Ishikawa (cell line): ENCODE measurements around the gene LY6G6D.

ENCODE experiments used
- CEBPB ChIP-seq: IDR thresholded peaks from 2 replicates; pipeline ENCODE4 v1.6.1; 2012
- CREB1 ChIP-seq: IDR thresholded peaks from 2 replicates; pipeline ENCODE4 v1.6.1; 2012; ENCODE audit warnings: low read depth
- EGR1 ChIP-seq: IDR thresholded peaks from 2 replicates; pipeline ENCODE4 v1.6.1; 2012
- EP300 ChIP-seq: IDR thresholded peaks from 2 replicates; pipeline ENCODE4 v1.6.1; 2012; ENCODE audit warnings: borderline replicate concordance
- FOXM1 ChIP-seq: IDR thresholded peaks from 2 replicates; pipeline ENCODE4 v1.6.1; 2012; ENCODE audit warnings: low read depth, borderline replicate concordance
- MAX ChIP-seq: IDR thresholded peaks from 2 replicates; pipeline ENCODE4 v1.6.1; 2012
- NFIC ChIP-seq: IDR thresholded peaks from 2 replicates; pipeline ENCODE4 v1.6.1; 2012
- RAD21 ChIP-seq: IDR thresholded peaks from 2 replicates; pipeline ENCODE4 v1.6.1; 2012; ENCODE audit warnings: low read depth
- REST ChIP-seq: IDR thresholded peaks from 2 replicates; pipeline ENCODE4 v1.6.1; 2012; ENCODE audit warnings: low read depth, mild to moderate bottlenecking
- TAF1 ChIP-seq: IDR thresholded peaks from 2 replicates; pipeline ENCODE4 v1.6.1; 2012; ENCODE audit warnings: low read depth, mild to moderate bottlenecking
- TCF12 ChIP-seq: IDR thresholded peaks from 2 replicates; pipeline ENCODE4 v1.6.1; 2012; ENCODE audit warnings: low read depth
- TEAD4 ChIP-seq: IDR thresholded peaks from 2 replicates; pipeline ENCODE4 v1.6.1; 2012
- USF1 ChIP-seq: IDR thresholded peaks from 2 replicates; pipeline ENCODE4 v1.6.1; 2012
- YY1 ChIP-seq: IDR thresholded peaks from 2 replicates; pipeline ENCODE4 v1.6.1; 2012; ENCODE audit warnings: low read depth
- ZBTB7A ChIP-seq: IDR thresholded peaks from 2 replicates; pipeline ENCODE4 v1.6.1; 2012; ENCODE audit warnings: low read depth

LY6G6D gene

GRCh38 chr6:31715022-31715958 is at the start of gene LY6G6D:
Gene LY6G6D (plus strand): TSS chr6:31715348. CDS start chr6:31715356, 8 bp downstream.
- no peak for TF ChIP-seq FOXM1
- no peak for TF ChIP-seq USF1
- TF ChIP-seq RAD21, result no peak
- no peak for TF ChIP-seq TCF12
- TF ChIP-seq REST, result no peak
- no peak for TF ChIP-seq CEBPB
- TF ChIP-seq EP300, result no peak
- no peak for TF ChIP-seq TEAD4
- no peak for TF ChIP-seq CREB1
- TF ChIP-seq ZBTB7A, result no peak

GRCh38 chr6:31665501-31666336 is 49.4 kb upstream of the LY6G6D start, which contains the start of gene CSNK2B:
Gene CSNK2B (plus strand): TSS chr6:31666080. CDS start chr6:31666832, 752 bp downstream.
- TF ChIP-seq TAF1 (peak; percentile 75; the same call in 1 of the 2 replicates), TEAD4 (no peak), FOXM1 (no peak), RAD21 (no peak), REST (no peak), NFIC (no peak; the same call in 1 of the 2 replicates), ZBTB7A (peak; percentile 80; the same call in 1 of the 2 replicates), YY1 (peak; percentile 60; the same call in 1 of the 2 replicates), MAX (peak; percentile 27; the same call in 1 of the 2 replicates), USF1 (peak; percentile 77), EGR1 (no peak; the same call in 1 of the 2 replicates), CEBPB (no peak), EP300 (no peak), TCF12 (peak; percentile 42; the same call in 1 of the 2 replicates), CREB1 (peak; percentile 78; the same call in 1 of the 2 replicates)

GRCh38 chr6:31666337-31666965 is 48.7 kb upstream of the LY6G6D start:
- TF ChIP-seq CEBPB, result no peak
- no peak for TF ChIP-seq YY1
- no peak for TF ChIP-seq MAX
- no peak for TF ChIP-seq REST
- TF ChIP-seq TCF12, result no peak
- TF ChIP-seq ZBTB7A, result no peak
